GM20431 (cell line): Measurements from ENCODE around the gene RRP1.

Experiments used
- in situ Hi-C: fragments of 300-500 bp; cut with MseI, MboI; formaldehyde crosslinking; loops from one replicate; pipeline ENCODE4 v1.15.0; 2020; ENCODE audit warnings: low sequenced_read_pairs; ENCODE audit not compliant: unreplicated experiment

Gene RRP1

GRCh38 chr21:43799301-43799840, 10.0 kb downstream of the RRP1 start:
- in situ Hi-C loops: no loop called here

GRCh38 chr21:43800124-43800523, 10.7 kb downstream of the RRP1 start:
- in situ Hi-C loops: no loop called here

- in situ Hi-C loops: no loop called here
These were observed 11.2 kb downstream of the RRP1 start for GRCh38 chr21:43800566-43800965.

GRCh38 chr21:43801006-43801783, 11.8 kb downstream of the RRP1 start:
- in situ Hi-C loops: no loop called here

- in situ Hi-C loops: no loop called here
These were observed 13.4 kb downstream of the RRP1 start for GRCh38 chr21:43802713-43803313.

GRCh38 chr21:43803558-43804300, 14.4 kb downstream of the RRP1 start:
- in situ Hi-C loops: no loop called here

GRCh38 chr21:43805275-43805800, 16.0 kb downstream of the RRP1 start:
- in situ Hi-C loops: no loop called here

- in situ Hi-C loops: no loop called here
These were observed 16.8 kb downstream of the RRP1 start for GRCh38 chr21:43806017-43806710.

- in situ Hi-C loops: no loop called here
These were observed 19.0 kb downstream of the RRP1 start for GRCh38 chr21:43808367-43808766.

- in situ Hi-C loops: no loop called here
These were observed 19.5 kb downstream of the RRP1 start for GRCh38 chr21:43808832-43809251.

GRCh38 chr21:43809346-43809799, 20.0 kb downstream of the RRP1 start:
- in situ Hi-C loops: no loop called here

- in situ Hi-C loops: no loop called here
These were observed 20.6 kb downstream of the RRP1 start for GRCh38 chr21:43809853-43810504.

GRCh38 chr21:43810505-43811261, 21.3 kb downstream of the RRP1 start:
- in situ Hi-C loops: no loop called here

GRCh38 chr21:43811262-43812105, 22.1 kb downstream of the RRP1 start:
- in situ Hi-C loops: no loop called here

GRCh38 chr21:43812139-43812821, 22.9 kb downstream of the RRP1 start:
- in situ Hi-C loops: no loop called here

- in situ Hi-C loops: no loop called here
These were observed 23.7 kb downstream of the RRP1 start for GRCh38 chr21:43812957-43813655.

- in situ Hi-C loops: no loop called here
These were observed 24.2 kb downstream of the RRP1 start for GRCh38 chr21:43813656-43813980.
